ENCODE data around the gene PTPN4.

Gene PTPN4

GRCh38 chr2:119809339-119810048, 49.8 kb downstream of the PTPN4 start:
- no peak for DNase-seq (ENCODE audit: low spot score)

DNA sequence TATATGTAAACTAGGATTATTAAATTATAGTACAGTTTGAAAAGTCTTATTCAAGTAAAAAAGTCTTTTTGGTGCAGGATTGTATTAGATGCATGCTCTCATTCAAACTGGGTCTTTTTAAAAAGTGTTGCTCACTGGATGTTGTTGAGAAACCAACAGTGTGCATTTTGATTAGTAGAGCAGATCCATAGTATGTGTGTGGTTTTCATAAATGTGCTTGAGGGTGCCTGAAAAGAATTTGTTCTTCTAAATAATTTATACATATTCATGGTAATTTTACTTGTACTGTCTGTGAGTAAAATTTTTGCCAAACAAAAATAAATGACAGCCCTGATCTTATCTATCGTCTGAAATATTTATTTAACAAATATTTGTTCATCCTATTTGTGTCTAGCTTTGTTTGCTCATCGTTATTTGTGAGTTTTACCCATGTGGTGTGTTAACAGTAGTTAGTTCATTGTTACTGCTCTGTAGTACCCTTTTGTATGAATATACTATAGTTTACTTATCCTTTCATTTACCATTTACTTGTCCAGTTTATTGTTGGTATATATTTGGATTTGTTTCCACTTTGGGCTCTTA, 50.4 kb downstream of the PTPN4 start:
- no peak for DNase-seq (ENCODE audit: low spot score)

- DNase-seq (ENCODE audit: low spot score): no peak
These were observed 54.5 kb downstream of the PTPN4 start for GRCh38 chr2:119814216-119814615.

- no peak for DNase-seq (ENCODE audit: low spot score)
These were observed 59.1 kb downstream of the PTPN4 start for GRCh38 chr2:119818792-119819191.

DNA sequence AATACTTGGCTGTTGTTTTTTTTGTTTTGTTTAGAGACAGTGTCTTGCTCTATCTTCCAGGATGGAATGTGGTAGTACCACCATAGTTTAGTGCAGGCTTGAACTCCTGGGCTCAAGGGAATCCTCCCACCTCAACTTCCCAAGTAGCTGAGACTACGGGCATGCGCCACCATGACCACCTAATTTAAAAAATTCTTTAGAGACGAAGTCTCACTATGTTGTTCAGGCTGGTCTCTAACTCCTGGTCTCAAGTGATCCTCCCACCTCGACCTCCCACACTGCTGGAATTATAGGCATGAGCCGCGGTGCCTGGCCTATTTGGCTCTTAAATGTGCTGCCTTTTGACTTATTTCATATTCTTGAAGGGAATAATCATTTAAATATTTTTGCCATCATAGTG, 60.1 kb downstream of the PTPN4 start:
- DNase-seq (ENCODE audit: low spot score): no peak

DNA sequence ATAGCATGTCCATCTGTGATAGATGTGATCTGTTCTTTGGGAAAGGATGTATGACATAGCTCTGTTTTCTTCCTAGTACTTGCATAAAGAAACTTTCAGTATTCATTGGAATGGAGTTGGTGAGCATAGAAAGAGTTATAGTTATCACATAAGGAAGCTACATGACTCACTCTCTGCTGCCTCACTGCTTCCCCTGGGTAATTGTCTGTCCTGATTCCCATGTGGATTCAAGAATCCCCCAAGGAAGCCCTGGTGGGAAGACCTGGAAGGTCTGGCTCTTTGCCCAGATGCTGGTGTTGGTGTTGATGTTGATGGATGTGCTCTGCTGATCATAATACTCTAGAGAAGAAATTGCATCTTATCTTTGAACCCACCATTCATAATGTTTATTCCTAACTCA, 60.6 kb downstream of the PTPN4 start:
- DNase-seq (ENCODE audit: low spot score): no peak

GRCh38 chr2:119821266-119821665, 61.5 kb downstream of the PTPN4 start:
- no peak for DNase-seq (ENCODE audit: low spot score)

- no peak for DNase-seq (ENCODE audit: low spot score)
These were observed 64.1 kb downstream of the PTPN4 start for GRCh38 chr2:119823734-119824334.

DNA sequence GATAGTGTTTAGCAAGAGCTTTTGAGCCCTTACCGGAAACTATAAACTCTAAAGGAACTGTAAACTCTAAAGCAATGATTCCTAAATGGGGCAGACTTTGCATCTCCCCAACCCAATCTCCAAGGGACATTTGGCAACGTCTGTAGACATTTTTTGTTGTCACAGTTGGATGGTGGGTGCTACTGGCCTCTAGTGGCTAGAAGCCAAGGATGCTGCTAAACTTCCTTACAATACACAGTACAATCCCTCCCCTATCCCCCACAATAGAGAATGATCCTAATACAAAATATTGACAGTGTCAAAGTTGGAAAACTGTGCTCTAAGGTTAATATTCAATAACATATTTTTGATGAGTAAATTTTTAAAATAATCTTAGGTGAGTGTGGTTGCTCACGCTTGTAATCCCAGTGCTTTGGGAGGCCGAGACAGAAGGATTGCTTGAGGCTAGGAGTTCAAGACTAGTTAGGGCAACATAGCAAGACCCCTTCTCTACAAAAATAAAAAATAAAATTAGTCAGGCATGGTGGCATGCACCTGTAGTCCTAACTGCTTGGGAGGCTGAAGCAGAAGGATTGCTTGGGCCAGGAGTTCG, 66.7 kb downstream of the PTPN4 start:
- no peak for DNase-seq (ENCODE audit: low spot score)

GRCh38 chr2:119827866-119828507, 68.3 kb downstream of the PTPN4 start:
- DNase-seq (ENCODE audit: low spot score): no peak

DNA sequence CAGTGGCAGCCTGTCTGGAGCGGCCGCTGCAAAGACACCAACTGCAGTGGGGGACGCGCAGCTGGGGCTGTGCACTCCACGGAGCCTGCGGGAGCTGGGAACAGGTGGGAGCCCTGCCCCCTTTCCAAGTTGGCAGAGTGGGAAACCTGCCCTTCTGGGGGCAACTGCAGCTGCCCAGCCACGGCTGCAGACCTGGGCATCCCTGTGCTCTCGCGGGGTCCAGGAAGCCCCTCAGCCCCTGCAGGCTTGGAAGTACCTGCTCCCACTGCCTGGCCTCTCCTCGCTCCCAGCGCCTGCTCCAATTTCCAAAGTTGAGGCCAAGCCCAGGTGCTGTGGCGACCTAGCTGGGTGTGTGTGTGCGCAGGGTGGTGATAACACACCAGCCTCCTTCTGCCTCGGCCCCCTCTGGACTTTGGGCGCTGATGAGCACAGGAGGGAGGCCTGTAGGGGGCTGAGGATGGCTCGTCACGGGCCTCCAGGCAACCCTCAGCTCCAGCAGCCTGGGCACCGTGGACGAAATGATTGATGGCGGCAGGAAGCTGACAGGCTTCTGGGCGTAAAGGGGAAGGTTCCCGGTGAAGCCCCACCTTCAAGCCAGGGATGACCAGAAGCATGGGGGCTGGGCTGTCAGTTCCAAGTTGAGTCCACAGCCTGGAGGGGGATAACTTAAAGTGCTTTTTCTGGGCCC, 76.9 kb downstream of the PTPN4 start:
- no peak for DNase-seq (ENCODE audit: low spot score)

GRCh38 chr2:119837350-119837749, 77.6 kb downstream of the PTPN4 start:
- DNase-seq (ENCODE audit: low spot score): no peak

DNA sequence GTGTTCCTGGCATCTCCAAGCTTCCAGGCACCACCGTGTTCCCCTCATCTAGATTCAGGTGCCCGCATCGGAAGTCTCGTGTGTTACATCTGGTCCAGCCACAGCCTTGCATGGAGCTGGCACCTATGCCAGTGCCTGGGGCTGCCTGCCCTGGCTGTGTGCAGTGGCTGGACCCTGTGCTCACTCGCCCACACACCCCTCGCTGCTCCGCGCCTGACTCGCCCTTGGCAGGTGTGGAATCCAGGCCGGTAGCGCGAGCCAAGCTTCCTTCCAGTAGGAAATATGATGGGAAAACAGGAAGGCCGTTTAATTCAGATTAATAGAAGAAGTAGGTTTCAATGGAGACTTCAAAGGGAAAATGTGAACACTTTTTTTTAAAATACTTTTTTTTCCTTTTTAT, 78.0 kb downstream of the PTPN4 start:
- no peak for DNase-seq (ENCODE audit: low spot score)

- no peak for DNase-seq (ENCODE audit: low spot score)
These were observed 78.5 kb downstream of the PTPN4 start for GRCh38 chr2:119838179-119838578.

GRCh38 chr2:119841550-119841949, 81.8 kb downstream of the PTPN4 start:
- no peak for DNase-seq (ENCODE audit: low spot score)

GRCh38 chr2:119846021-119846420, 86.3 kb downstream of the PTPN4 start:
- DNase-seq (ENCODE audit: low spot score): no peak

GRCh38 chr2:119849838-119850565, 90.3 kb downstream of the PTPN4 start:
- DNase-seq (ENCODE audit: low spot score): no peak

DNA sequence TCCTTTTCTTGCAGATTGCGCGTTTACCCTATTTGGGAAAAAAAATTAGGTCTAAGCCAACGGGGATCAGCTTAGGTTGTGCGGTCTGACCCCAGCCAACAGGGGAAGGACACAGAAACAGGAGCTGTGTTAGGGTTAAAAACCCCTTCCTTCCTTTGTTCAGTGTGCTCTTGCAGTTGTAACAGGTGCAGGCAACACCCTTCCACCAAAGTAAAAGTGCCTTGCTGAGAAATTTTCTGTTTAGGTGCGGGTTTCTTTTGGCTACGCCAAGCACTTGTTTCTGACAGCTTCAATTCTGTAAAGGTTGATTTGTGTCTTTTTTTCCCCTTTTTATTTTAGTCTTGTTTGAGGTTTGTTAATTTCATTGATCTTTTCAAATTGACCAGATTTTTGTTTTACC, 92.5 kb downstream of the PTPN4 start:
- DNase-seq (ENCODE audit: low spot score): no peak

DNA sequence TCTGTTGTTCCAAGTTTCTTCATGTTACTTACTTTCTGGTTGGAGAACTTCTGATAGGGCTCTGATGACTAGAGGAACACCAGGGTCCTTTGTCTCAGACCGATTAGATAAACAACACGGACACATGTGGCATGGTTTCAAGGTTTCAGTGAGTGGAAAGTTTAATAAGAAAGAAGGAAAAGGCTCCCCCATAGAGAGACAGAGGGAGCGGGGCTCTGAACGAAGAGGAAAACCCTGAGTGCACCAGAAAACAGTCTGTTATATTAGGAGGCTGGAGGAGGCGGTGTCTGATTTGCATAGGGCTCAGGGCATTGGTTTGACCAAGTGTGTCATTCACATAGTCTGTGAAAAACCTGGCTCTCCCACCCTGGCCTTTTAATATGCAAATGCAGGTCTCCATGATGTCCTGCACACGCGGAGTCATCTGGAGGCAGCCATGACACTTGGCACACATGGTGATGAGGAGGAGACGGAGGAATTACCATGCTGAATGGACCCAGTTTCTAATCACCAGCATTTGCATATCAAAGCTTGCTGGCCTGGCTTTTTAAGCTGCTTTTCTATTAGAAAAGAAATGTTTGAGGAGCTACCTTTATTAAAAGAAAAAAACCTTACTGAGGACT, 94.2 kb downstream of the PTPN4 start:
- DNase-seq (ENCODE audit: low spot score): no peak

DNA sequence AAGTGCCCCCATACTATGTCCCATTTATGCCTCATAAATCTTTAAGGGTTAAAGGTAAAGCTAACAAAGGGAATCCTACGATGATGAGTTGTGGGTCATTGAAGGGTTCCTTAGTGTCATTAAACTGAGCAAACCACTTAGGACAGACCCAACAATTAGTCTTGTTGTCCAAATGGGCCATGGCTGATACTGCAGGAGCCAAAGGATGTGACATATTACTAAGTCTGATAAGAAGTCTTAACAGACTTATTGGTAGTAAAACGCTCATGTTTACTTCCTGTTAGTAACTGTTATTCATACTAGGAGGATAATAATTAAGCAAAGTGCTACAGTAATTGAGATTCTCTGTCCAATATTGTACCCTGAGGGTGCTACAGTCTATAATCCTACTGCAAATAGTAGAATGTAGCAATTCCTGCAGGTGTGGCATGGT, 96.8 kb downstream of the PTPN4 start:
- DNase-seq (ENCODE audit: low spot score): no peak

DNA sequence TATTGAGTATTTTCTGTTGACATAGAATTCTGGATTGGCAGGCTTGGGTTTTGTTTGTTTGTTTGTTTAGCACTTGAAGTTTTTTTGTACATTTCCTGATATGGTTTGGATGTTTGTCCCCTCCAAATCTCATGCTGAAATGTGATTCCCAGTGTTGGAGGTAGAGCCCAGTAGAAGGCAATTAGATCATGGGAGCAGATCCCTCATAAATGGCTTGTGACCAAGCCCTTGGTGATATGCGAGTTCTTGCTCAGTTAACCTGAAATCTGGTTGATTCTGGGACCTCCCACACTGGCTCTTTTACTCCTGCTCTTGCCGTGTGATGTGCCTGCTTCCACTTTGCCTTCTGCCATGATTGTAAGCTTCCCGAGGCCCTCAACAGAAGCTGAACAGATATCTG, 98.0 kb downstream of the PTPN4 start:
- no peak for DNase-seq (ENCODE audit: low spot score)
